Breast epithelium (tissue), 3 donors: Measurements from ENCODE around the gene ZNF653.

ENCODE experiments used
- POLR2A ChIP-seq: fragments of 450-650 bp; IDR thresholded peaks from one replicate; pipeline ENCODE4 v1.6.1; 2016; ENCODE audit warnings: antibody characterized with exemption, mild to moderate bottlenecking, moderate library complexity
- POLR2AphosphoS5 ChIP-seq, 3 donors: sonication (generic); formaldehyde crosslinking; IDR thresholded peaks; one replicate each; pipeline ENCODE4 v1.6.1; 2017; ENCODE audit warnings: antibody characterized with exemption in 3 of 3
- TF ChIP-seq, protein P1 (sequence below), 3 donors: fragments of 450-650 bp; IDR thresholded peaks; one replicate each; pipeline ENCODE4 v1.5.1; 2016 to 2017; ENCODE audit warnings: antibody characterized with exemption in 3 of 3, mild to moderate bottlenecking in 3 of 3, moderate library complexity in 3 of 3

DNA sequence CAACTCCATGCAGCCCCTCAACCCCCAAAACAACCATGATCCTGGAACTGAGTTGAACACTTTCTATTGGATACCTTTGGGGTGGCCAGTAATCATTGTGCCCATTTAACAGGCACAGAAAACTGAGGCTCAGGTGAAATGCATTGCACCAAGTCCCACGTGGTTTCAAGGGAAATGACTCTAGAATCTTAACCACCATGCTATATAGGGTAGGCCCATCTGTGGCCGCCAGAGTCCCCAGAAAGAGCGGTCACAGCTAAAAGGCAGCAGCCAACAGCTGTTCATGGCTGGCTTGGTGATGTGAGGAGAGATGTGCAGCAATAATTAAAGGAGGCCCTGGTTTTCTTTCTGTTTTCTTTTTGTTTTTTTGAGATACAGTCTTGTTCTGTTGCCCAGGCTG is 35.6 kb upstream of the ZNF653 start:
- TF ChIP-seq POLR2AphosphoS5 (IDR thresholded peaks at IDR 0.05) (no peak), POLR2A (no peak)
- TF ChIP-seq, protein P1, sequence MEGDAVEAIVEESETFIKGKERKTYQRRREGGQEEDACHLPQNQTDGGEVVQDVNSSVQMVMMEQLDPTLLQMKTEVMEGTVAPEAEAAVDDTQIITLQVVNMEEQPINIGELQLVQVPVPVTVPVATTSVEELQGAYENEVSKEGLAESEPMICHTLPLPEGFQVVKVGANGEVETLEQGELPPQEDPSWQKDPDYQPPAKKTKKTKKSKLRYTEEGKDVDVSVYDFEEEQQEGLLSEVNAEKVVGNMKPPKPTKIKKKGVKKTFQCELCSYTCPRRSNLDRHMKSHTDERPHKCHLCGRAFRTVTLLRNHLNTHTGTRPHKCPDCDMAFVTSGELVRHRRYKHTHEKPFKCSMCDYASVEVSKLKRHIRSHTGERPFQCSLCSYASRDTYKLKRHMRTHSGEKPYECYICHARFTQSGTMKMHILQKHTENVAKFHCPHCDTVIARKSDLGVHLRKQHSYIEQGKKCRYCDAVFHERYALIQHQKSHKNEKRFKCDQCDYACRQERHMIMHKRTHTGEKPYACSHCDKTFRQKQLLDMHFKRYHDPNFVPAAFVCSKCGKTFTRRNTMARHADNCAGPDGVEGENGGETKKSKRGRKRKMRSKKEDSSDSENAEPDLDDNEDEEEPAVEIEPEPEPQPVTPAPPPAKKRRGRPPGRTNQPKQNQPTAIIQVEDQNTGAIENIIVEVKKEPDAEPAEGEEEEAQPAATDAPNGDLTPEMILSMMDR (IDR thresholded peaks at IDR 0.05) = no peak
